ENCODE measurements around the gene TESK1.
"Not testable (repeated sequence)": the region's sequence is repeated elsewhere in the genome, so short reads cannot be mapped to it uniquely, and the experiment has no call there.

Gene TESK1

DNA sequence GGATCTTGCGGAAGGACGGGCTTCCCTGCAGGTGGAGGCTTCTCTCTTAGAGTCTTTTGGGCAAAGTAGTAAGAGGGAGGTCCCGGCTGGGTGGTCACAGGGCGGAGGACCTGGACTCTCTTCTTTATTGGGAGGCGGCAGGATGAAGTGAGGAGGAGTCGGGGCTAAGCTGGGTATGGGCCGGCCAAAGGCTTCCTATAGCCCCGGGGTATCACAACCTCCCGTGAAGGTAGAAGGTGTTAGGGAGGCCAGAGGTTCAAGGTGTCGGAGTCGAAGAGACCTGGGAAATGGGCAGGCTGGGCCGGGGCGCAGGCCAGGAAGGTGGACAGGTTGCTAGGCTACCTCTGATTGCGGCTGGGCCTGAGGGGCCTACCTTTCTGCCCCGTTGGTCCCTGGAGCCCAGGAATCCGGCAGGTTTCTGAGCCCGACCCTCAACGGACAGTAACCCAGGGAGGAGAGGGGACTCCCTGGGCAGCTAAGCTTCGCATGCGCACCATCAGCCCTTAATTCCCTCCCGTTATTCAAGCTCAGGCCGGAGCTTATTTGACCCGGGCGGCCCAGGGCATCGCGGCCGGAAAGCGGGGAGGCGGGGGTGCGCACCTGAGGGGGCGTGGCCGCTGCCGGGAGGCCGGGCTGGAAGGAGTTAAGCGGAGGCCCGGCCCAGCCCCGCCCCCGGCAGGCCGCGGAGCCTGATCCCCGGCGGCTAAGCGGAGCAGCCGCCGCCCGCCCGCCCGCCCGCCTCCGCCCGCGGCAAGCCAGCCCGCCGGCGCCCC lies at the start of gene TESK1:
TSS of gene TESK1 (plus strand) at position 685 of the 773 bp plus-strand sequence. CDS start 358 bp downstream, outside the sequence.
- peak; percentile 87 for DNase-seq

DNA sequence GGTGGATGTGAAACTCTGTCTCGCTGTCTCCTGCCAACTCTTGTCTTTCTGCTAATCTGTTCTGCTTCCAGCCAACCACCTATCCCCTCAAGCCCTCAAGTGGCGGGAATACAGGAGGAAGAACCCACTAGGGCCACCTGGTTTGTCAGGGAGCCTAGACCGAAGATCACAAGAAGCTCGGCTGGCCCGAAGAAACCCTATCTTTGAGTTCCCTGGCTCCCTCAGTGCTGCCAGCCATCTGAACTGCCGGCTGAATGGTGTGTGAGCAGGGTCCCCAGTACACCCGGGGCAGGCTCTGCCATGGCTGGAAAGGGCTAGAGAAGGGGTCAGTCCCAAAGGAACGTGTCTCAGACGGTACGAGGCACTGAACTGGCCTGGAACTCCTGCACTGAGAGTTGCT lies 49.2 kb upstream of the TESK1 start:
- no peak for DNase-seq

GRCh38 chr9:35556776-35557175 lies 48.3 kb upstream of the TESK1 start:
- DNase-seq = no peak

GRCh38 chr9:35557320-35557719 lies 47.7 kb upstream of the TESK1 start:
- no peak for DNase-seq

DNA sequence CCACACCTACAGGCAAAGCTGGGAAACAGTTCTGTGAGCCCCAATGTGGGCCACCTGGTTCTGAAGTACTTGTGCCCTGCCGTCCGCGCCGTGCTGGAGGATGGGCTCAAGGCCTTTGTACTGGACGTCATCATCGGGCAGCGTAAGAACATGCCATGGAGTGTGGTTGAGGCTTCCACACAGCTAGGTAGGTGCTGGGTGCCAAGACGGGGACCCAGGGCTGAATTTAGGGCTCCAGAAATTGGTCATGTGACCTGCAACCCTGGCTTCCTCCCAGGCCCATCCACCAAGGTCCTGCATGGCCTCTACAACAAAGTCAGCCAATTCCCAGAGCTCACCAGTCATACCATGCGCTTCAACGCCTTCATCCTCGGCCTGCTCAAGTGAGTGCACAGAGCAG lies 46.9 kb upstream of the TESK1 start:
- no peak for DNase-seq

GRCh38 chr9:35559792-35560530 lies 45.1 kb upstream of the TESK1 start:
- no peak for DNase-seq

DNA sequence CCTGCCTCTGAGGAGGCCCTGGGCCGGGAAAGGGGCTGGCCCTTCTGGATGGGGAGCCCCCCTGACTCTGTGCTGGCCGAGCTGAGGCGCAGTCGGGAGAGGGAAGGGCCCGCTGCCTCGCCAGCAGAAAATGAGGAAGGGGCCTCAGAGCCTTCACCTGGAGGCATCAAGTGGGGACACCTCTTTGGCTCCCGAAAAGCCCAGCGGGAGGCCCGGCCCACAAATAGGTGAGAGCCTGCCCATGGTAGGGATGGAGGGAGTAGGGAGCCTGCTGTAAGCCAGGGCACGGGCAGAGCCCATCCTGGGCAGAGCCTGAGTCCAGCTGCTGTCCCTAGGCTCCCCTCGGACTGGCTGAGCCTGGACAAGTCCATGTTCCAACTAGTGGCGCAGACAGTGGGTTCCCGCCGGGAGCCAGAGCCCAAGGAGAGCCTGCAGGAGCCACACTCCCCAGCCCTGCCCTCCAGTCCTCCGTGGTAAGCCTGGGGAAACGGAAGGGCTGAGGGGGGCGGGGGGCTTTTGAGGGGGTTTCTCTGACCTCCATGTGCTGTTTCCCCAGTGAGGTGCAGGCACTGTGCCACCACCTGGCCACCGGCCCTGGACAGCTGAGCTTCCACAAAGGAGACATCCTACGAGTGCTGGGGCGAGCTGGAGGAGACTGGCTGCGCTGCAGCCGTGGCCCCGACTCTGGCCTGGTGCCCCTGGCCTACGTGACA lies 44.3 kb upstream of the TESK1 start:
- DNase-seq = no peak

DNA sequence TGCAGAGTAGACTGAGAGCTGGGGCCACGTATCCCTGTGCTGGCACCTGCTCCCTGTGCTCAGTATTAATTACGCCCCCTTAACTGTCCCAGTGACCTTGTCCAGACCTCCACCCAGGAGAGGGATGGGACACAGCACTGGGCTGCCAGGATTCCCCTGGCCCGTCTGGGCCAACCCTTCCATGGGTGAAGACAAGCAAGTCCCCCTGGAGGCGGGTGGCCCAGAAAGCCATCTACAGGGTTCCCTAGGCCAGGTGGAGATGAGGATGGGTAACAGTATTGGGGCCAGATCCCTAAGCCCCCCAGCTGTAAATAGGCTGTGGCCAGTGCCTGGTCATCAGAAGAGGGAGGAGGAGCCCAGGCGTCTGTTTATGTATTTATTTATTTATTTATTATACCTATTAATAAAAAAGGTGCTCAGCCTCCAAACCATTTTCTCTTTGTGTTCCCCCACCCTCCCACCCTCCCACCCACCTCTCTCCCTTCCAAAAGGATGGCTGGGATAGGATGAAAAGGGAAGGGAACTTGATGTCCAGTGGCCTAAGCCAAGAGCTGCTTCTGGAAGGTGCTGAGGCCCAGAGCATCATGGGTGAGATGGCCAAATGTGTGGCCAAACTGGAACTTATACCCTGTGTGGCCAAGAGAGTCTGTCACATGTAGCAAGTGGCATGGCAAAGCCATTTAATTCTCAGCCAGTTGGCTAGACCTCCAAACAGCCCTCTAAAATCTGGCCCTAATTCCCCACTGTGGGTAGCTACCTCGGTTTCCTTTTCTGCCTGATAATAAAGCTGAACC lies 43.4 kb upstream of the TESK1 start:
- DNase-seq = no peak

- no peak for DNase-seq
These were observed 41.9 kb upstream of the TESK1 start for GRCh38 chr9:35562895-35563780.

DNA sequence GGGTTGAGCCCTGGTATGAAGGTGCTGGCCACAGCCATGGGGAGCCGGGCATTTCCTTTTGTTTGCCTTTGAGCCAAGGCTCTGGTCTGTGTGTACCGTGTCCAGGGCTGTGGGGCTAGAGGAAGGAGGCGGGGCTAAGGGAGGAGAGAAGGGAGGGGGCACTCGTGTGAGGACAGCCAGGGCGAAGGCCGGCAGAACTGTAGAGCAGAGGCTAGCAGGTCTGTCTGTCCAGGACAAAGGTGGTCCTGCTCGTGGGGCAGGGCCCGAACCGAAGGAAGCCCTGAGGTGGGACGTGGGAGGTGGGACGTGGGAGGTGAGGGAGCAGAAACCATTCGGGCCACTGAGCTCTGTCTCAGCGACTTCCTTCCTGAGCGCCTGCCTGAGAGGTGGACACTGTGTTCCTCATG lies 41.3 kb upstream of the TESK1 start:
- DNase-seq = no peak

GRCh38 chr9:35564658-35565061 lies 40.4 kb upstream of the TESK1 start:
- DNase-seq = no peak

- no peak for DNase-seq
These were observed 38.6 kb upstream of the TESK1 start for GRCh38 chr9:35566417-35566816.

GRCh38 chr9:35568196-35568595 lies 36.9 kb upstream of the TESK1 start:
- DNase-seq = no peak

DNA sequence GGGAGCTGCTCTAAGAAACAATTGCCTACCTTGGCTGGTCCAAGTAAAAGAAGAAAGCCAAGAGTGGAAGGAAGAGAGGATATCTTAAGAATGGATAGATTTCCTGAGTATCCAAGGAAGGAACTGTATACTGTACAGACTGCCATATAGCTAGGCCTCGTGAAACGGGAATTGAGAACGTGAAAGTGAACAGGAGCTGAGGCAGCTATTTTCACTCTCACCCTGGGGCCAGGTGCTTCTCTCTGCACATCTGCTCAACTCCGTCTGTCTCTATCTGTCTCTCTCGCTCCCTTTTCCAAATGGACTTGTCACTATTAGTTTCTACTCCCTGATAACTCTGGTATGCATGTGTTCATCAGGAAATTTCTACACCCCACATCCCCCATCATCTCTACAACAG lies 35.9 kb upstream of the TESK1 start:
- DNase-seq = no peak

DNA sequence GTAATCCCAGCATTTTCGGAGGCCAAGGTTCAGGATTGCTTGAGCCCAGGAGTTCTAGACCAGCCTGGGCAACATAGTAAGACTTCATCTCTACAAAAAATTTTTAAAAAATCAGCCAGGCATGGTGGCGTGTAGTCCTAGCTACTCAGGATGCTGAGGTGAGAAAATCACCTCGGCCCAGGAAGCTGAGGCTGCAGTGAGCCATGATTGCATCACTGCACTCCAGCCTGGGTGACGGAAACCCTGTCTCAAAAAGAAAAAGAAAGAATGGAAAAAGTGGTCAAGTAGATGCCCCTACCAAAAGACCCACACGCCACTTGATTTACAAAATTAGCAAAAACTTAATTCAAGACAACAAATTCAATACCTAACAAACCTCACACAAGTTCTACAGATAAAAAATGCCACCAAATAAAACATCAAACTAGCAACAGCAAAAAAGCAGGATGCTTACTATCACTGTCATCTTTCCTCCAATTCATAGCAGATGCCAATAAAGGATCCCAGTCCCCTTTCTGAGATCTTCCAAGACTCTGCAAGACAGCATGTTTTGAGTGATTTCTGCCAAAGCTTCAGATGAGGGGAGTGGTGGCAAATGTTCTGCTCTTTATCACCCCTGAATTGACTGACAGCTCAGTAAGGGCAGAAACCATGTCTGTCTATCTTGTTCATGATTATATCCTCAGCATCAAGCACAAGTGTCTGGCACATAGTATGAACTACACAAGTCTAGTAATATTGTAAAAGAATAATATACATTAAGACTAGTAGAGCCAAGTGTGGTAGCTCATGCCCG lies 34.2 kb upstream of the TESK1 start:
- peak; percentile 13 for DNase-seq

DNA sequence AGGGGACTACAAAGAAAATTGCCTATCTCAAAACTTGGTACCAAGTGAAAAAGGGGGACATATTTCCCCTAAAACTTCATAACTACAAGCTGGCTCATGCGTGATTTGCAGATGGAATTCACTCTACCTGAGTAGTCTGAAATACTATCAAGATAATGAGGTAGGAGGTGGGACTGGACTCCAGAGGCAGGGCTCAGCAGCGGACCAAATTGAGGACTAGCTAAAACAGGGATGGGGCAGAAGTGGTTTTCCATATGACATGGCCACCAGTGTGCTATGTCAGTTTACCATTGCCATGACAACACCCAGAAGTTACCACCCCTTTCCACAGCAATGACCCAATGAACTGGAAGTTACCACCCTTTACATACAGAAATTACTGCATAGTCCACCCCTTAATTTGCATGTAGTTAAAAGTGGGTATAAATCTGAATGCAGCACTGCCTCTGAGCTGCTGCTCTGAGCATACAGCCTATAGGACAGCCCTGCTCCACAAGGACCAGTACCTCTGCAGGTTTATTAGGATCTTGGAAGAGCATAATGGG lies 30.4 kb upstream of the TESK1 start:
- no peak for DNase-seq

DNA sequence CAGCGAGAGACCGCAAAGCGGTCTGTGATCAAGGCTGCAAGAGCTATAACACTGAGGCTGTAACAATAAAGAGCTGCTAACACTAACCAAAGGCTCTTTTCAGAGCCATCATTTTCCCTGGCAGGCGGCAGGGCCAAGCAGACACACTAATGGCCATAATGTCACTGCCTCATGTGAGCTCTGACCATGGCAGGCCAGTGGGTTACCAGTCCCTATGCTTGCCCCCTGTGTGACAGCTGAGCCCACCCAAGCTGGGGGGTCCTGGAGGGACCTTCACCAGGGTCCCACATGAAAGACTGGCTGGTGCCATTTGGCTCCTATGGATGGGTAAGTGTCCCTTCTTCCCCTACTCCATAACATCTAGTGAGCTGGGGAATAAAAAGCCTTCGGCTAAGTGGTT lies 29.6 kb upstream of the TESK1 start:
- DNase-seq = no peak

GRCh38 chr9:35577486-35577885 lies 27.6 kb upstream of the TESK1 start:
- no peak for DNase-seq

- no peak for DNase-seq
These were observed 25.9 kb upstream of the TESK1 start for GRCh38 chr9:35579130-35579529.

- DNase-seq = not testable (repeated sequence)
These were observed 25.3 kb upstream of the TESK1 start for GRCh38 chr9:35579659-35580227.
